Heart right ventricle (tissue), 16 donors: ENCODE data around the gene ERLEC1. TPM values are rescaled to one million over a fixed set of nuclear protein-coding genes. Genes with fewer than 3 reads are reported as not detected.
A peak's percentile ranks its signal among the peaks of the same experiment; 100 is the strongest.

Experiments
- ATAC-seq, 8 donors: fragments of 200-7000 bp; cut with Tn5 transposase; one replicate each; pipeline ENCODE4 v1.9.1; 2020; ENCODE audit warnings: mild to moderate bottlenecking in 8 of 8, moderate library complexity in 8 of 8, moderate number of reproducible peaks in 1 of 8
- DNase-seq, 2 donors: peaks; one replicate each; pipeline ENCODE4 v3.0.0-alpha.2; 2020
- H3K27ac ChIP-seq, 10 donors: fragments of 200-600 bp; sonication (generic) in 2 of 10; one replicate each; pipeline versions ENCODE4 v1.5.0 to v1.8.0; 2020 to 2022; ENCODE audit warnings: mild to moderate bottlenecking in 3 of 10
- H3K27me3 ChIP-seq, 7 donors: fragments of 200-600 bp; one replicate each; pipeline ENCODE4 v1.8.0; 2021 to 2022; ENCODE audit warnings: mild to moderate bottlenecking in 2 of 7
- H3K36me3 ChIP-seq, 9 donors: fragments of 200-600 bp; sonication (generic) in 1 of 9; one replicate each; pipeline versions ENCODE4 v1.5.0 to v1.8.0; 2020 to 2022; ENCODE audit warnings: mild to moderate bottlenecking in 2 of 9
- H3K4me1 ChIP-seq, 9 donors: fragments of 200-600 bp; sonication (generic) in 1 of 9; one replicate each; pipeline versions ENCODE4 v1.5.0 to v1.8.0; 2020 to 2022; ENCODE audit warnings: mild to moderate bottlenecking in 4 of 9
- H3K4me3 ChIP-seq, 10 donors: fragments of 200-600 bp; sonication (generic) in 2 of 10; one replicate each; pipeline versions ENCODE4 v1.5.0 to v1.8.0; 2020 to 2022; ENCODE audit warnings: mild to moderate bottlenecking in 7 of 10, moderate library complexity in 2 of 10
- H3K9me3 ChIP-seq, 11 donors: fragments of 200-600 bp in 10 of 11; sonication (generic) in 2 of 11; one replicate each; pipeline versions ENCODE4 v1.5.0 to v1.8.0; 2013 to 2022; ENCODE audit warnings: mild to moderate bottlenecking in 2 of 11, control low read depth in 1 of 11, moderate library complexity in 1 of 11
- WGBS, 2 donors: extraction: QIAGEN DNeasy Blood & Tissue Kit; methylation state at CpG; one replicate each; pipeline ENCODE4 v1.1.7; 2013; ENCODE audit warnings: inconsistent platforms in 1 of 2; 5-methylcytosine and 5-hydroxymethylcytosine counted together
- intact Hi-C, 10 donors: fragments of 100-400 bp; cut with DNase I; formaldehyde crosslinking; loops; one replicate each; pipeline versions ENCODE4 v1.11.1 to v1.14.2; 2022
- polyA plus RNA-seq, 2 donors: library from polyadenylated mRNA; stranded (reverse); fragments of 200-250 nt; gene quantifications; one replicate each; pipeline ENCODE4 v1.2.3, GENCODE V29; 2013
- total RNA-seq, 10 donors: library from RNA; stranded (reverse); fragmentation: NEBNext Ultra II Directional in 3 of 10; extraction: Animal tissue kit (Norgen Biotek cat#: 25700) in 3 of 10; gene quantifications; one replicate each; pipeline versions ENCODE4 v1.2.1 to v1.2.4, GENCODE V29; 2021 to 2023
- TF ChIP-seq, protein P1 (sequence below), 9 donors: fragments of 200-600 bp; sonication (generic) in 2 of 9; IDR thresholded peaks; one replicate each; pipeline versions ENCODE4 v1.5.0 to v1.8.0; 2021 to 2022; ENCODE audit warnings: antibody characterized with exemption in 9 of 9, mild to moderate bottlenecking in 5 of 9, moderate library complexity in 1 of 9
- donor health status: Arrhythmogenic right ventricular cardiomyopathy.
- donor health status: ischemic (EF 13 %, LVEDD 7.1; RV severe dilation, severe dysfunction).
- donor health status: healthy with polysubstance abuse.
- donor health status: DM: no; HTN: yes; CAD: no.
- donor health status: DM: no; HTN: no; CAD: no.
- donor health status: ischemic (EF 25% LVEDD 6.9; RV normal size, moderate dysfunction).
- donor health status: ischemic (EF 25% LVEDD 5.7; RV mildly dilated, moderate dysfunction).
- donor health status: healthy.
- donor health status: DM: yes; HTN: yes; CAD: no.
- donor health status: Ischemic cardiomyopathy.
- donor health status: ischemic (EF 35%, LVEDD 5.7; RV mildly dilated, moderate dysfunction).
- donor health status: nonischemic (EF 11% LVEDD 7.7; RV severe dilation, severe dysfunction).
- donor health status: DM: yes; HTN: yes; CAD: no.
- donor health status: PGD.
- donor health status: ischemic (EF 29% LVEDD 5.4; RV normal size, mild dysfunction).
- donor health status: nonischemic (EF 23%, LVEDD 6.1; RV moderate dilation, normal function).

ERLEC1 gene
- total and polyA plus RNA-seq, 12 donors, result 12.6 to 48.1 (median 37.0) TPM

DNA sequence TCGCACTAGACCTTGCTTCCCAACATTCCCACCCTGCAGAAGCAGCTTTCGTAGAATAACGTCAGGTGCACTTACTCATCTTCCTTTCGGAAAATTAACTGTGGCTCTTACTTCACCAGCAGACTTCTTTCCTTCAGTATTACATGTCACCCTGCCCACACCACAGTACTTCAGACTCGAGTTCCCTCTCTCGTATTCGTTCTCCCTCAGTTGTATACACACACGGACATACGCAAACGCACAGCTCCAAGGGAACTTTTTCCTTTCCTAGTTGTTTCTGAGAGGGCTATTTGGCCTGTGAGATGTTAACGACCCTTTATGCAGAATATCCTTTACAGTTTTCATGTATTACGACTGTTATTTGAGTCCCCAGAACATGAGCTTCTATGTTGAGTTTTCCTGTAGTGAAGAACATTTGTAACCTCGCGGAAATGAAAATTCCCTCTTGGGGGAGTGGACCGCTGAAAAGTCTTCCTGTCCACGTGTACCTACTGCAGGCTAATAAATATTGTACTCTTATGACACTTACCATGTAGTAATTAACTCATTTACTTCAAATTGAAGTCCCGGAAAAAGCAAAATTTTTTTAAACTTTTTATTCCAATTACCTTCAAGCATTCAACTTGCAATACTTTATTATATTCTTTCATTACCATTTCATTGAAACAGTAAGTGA, 908 bp downstream of the ERLEC1 start:
- DNase-seq (no peak), ATAC-seq (peak in 2 of 8 donors; percentile 7 to 10)
- H3K9me3 ChIP-seq, result no peaks in the 10 kb centered on the region
- 4 to 6% methylated on average over 17 of the region's 17 CpGs for WGBS, 2 donors
- TF ChIP-seq, protein P1, sequence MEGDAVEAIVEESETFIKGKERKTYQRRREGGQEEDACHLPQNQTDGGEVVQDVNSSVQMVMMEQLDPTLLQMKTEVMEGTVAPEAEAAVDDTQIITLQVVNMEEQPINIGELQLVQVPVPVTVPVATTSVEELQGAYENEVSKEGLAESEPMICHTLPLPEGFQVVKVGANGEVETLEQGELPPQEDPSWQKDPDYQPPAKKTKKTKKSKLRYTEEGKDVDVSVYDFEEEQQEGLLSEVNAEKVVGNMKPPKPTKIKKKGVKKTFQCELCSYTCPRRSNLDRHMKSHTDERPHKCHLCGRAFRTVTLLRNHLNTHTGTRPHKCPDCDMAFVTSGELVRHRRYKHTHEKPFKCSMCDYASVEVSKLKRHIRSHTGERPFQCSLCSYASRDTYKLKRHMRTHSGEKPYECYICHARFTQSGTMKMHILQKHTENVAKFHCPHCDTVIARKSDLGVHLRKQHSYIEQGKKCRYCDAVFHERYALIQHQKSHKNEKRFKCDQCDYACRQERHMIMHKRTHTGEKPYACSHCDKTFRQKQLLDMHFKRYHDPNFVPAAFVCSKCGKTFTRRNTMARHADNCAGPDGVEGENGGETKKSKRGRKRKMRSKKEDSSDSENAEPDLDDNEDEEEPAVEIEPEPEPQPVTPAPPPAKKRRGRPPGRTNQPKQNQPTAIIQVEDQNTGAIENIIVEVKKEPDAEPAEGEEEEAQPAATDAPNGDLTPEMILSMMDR (IDR thresholded peaks at IDR 0.05), result no peak
- intact Hi-C loops, result no loop called here
- peaks cover 2 to 56% (median 40%) of the 10 kb centered on the region in 9 donors for H3K4me1 ChIP-seq
- no peaks in the 10 kb centered on the region for H3K36me3 ChIP-seq
- H3K27ac ChIP-seq, result peak overlapping the region in 9 of 10 donors; percentile 79 to 91 (median 84)
- peak overlapping the region; percentile 69 to 95 (median 88) for H3K4me3 ChIP-seq
- no peaks in the 10 kb centered on the region for H3K27me3 ChIP-seq

DNA sequence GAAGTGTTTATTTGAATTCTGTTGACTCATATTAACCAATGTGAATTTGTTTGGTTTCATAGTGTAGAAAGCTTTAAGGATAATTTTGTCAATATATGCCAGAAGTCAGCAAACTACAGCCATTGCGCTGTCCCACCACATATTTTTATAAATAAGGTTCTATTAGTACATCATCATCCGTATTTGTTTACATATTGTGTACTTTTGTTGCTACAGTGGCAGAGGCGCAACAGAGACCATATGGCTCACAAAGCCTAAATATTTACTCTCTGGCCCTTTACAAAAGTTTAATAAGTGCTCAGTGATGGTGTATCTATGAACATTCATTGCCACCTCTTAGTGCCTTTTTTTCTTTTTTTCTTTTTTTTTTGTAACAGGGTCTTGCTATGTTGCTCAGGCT, 6.4 kb downstream of the ERLEC1 start:
- Histone ChIP-seq H3K4me3 (no peak overlapping the region), H3K36me3 (peaks cover 0 to 47% (median 27%) of the 10 kb centered on the region in 9 donors), H3K27ac (no peak overlapping the region), H3K9me3 (no peaks in the 10 kb centered on the region), H3K4me1 (peaks cover 0 to 25% (median 10%) of the 10 kb centered on the region in 9 donors), H3K27me3 (no peaks in the 10 kb centered on the region)
- 92 to 97% methylated on average over 3 of the region's 3 CpGs for WGBS, 2 donors
- intact Hi-C loops, result no loop called here
- TF ChIP-seq, protein P1 (IDR thresholded peaks at IDR 0.05), result no peak
- DNase-seq (no peak), ATAC-seq (no peak)

DNA sequence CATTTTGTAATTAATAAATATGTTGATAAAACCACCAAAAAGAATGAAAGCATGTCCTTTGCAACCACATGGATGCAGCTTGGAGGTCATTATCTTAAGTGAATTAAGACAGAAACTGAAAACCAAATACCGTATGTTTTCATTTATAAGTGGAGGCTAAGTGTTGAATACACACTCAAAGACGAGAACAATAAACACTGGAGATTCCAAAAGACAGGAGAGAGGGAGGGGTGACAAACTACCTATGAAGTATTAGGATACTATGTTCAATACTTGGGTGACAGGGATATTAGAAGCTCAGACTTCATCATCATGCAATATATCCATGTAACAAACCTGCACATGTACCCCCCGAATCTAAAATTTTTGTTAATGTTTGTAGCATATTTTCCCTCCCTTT, 7.0 kb downstream of the ERLEC1 start:
- DNase-seq (no peak), ATAC-seq (no peak)
- Histone ChIP-seq H3K4me3 (no peak overlapping the region), H3K9me3 (no peaks in the 10 kb centered on the region), H3K36me3 (peaks cover 0 to 53% (median 32%) of the 10 kb centered on the region in 9 donors), H3K4me1 (peaks cover 0 to 19% (median 4%) of the 10 kb centered on the region in 9 donors), H3K27me3 (no peaks in the 10 kb centered on the region), H3K27ac (no peak overlapping the region)
- intact Hi-C loops, result no loop called here
- WGBS, 2 donors, result 82 to 88% methylated on average over 3 of the region's 3 CpGs
- TF ChIP-seq, protein P1 (IDR thresholded peaks at IDR 0.05), result no peak

DNA sequence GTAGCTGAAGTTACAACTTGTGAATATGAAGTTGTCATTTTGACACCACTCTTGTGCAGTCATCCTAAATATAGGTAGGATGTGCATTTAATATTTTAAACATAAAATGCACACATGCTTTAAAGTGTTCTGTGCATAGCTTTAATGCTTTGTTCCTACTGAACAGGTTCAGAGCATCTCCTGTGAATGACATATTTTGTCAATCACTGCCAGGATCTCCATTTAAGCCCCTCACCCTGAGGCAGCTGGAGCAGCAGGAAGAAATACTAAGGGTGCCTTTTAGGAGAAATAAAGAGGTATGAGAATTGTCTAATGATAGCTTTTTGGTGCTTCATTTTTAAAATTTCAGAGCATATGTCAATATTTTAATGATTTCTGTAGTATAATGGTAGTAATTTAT, 14.7 kb downstream of the ERLEC1 start:
- Histone ChIP-seq H3K4me1 (peaks cover 0 to 8% (median 0%) of the 10 kb centered on the region in 9 donors), H3K9me3 (no peaks in the 10 kb centered on the region), H3K27me3 (no peaks in the 10 kb centered on the region), H3K36me3 (peaks cover 0 to 100% (median 30%) of the 10 kb centered on the region in 9 donors), H3K27ac (no peak overlapping the region), H3K4me3 (no peak overlapping the region)
- no peak for DNase-seq
- intact Hi-C loops, result no loop called here
- ATAC-seq, result no peak
- TF ChIP-seq, protein P1 (IDR thresholded peaks at IDR 0.05), result no peak
